Thoracic aorta (tissue), 2 donors: ENCODE data around the gene KLHL2. TPM values are rescaled to one million over a fixed set of nuclear protein-coding genes. Genes with fewer than 3 reads are reported as not detected.
"Not testable (repeated sequence)": the region's sequence is repeated elsewhere in the genome, so short reads cannot be mapped to it uniquely, and the experiment has no call there.

Experiments used
- ATAC-seq: fragments of 150-250 bp; one replicate; pipeline ENCODE4 v1.8.0; 2017; ENCODE audit warnings: low read depth; ENCODE audit not compliant: insufficient number of reproducible peaks, low FRiP score
- DNase-seq: peaks from one replicate; pipeline ENCODE4 v3.0.0-alpha.2; 2020; ENCODE audit warnings: low spot score
- H3K27ac ChIP-seq, 2 donors: fragments of 200-600 bp; sonication (generic); 1 replicate in 1 of 2; 2 replicates in 1 of 2; pipeline ENCODE4 v1.5.1; 2016; ENCODE audit warnings: mild to moderate bottlenecking in 2 of 2, moderate library complexity in 2 of 2
- H3K27me3 ChIP-seq: fragments of 200-600 bp; sonication (generic); replicated peaks from 2 replicates; pipeline ENCODE4 v1.6.0; 2016; ENCODE audit warnings: mild to moderate bottlenecking; ENCODE audit not compliant: insufficient read depth
- H3K36me3 ChIP-seq: fragments of 200-600 bp; sonication (generic); one replicate; pipeline ENCODE4 v1.5.1; 2016
- H3K4me1 ChIP-seq, 2 donors: fragments of 200-600 bp; sonication (generic); 1 replicate in 1 of 2; 2 replicates in 1 of 2; pipeline versions ENCODE4 v1.5.1 to v1.6.0; 2016; ENCODE audit warnings: low read depth in 2 of 2, mild to moderate bottlenecking in 1 of 2; ENCODE audit not compliant: control insufficient read depth in 1 of 2
- H3K4me3 ChIP-seq: fragments of 200-600 bp; sonication (generic); 2 replicates; pipeline ENCODE4 v1.5.1; 2016; ENCODE audit warnings: mild to moderate bottlenecking
- H3K9me3 ChIP-seq: fragments of 200-600 bp; sonication (generic); 2 replicates; pipeline ENCODE4 v1.5.1; 2016
- total RNA-seq, 2 donors: library from RNA; depleted of rRNA; stranded (reverse); fragments of >200 nt; gene quantifications; one replicate each; pipeline versions ENCODE4 v1.1.0 to v1.2.3, GENCODE V29; 2016
- TF ChIP-seq, protein P1 (sequence below): fragments of 200-600 bp; sonication (generic); IDR thresholded peaks from one replicate; pipeline ENCODE4 v1.5.1; 2019; ENCODE audit warnings: antibody characterized with exemption

KLHL2 gene
- total RNA-seq, 2 donors from 2014 or later, result 13.5 to 48.2 TPM

DNA sequence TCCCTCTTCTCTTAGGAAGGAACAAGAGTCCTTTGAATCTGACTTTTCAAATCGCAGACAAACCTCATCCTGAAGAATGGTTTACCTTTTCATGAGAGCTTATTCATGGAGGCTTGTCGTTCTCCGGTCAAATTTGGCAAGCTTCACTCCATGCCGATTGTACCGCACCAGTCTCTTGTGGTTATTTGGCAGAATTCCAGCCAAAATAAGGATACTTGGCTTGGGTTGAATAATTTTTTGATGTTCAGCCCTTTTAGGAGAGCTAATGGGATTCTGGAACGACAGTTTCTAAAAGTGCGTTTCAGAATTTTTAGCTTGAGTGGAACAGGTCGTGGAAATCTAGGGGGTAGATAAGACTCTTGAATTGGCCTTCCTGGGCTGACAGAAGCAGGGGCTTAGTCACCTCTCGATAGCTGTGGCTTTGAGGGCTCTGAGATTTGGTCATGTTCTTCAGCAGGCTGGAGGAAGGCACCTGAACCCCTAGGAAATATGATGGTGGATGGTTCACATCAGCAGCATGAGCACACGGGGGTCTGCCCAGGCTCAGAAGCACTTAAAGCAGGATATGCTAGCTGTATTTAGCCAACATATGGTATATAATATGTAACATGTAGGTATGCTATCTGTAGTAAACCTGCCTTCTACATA lies 1.5 kb downstream of the KLHL2 start:
- peak overlapping the region in 1 of 2 donors; percentile 6 for H3K27ac ChIP-seq
- no peaks in the 10 kb centered on the region for H3K27me3 ChIP-seq
- ATAC-seq, result no peak
- H3K9me3 ChIP-seq, result no peaks in the 10 kb centered on the region
- H3K4me3 ChIP-seq, result peak overlapping the region; percentile 92
- TF ChIP-seq, protein P1, sequence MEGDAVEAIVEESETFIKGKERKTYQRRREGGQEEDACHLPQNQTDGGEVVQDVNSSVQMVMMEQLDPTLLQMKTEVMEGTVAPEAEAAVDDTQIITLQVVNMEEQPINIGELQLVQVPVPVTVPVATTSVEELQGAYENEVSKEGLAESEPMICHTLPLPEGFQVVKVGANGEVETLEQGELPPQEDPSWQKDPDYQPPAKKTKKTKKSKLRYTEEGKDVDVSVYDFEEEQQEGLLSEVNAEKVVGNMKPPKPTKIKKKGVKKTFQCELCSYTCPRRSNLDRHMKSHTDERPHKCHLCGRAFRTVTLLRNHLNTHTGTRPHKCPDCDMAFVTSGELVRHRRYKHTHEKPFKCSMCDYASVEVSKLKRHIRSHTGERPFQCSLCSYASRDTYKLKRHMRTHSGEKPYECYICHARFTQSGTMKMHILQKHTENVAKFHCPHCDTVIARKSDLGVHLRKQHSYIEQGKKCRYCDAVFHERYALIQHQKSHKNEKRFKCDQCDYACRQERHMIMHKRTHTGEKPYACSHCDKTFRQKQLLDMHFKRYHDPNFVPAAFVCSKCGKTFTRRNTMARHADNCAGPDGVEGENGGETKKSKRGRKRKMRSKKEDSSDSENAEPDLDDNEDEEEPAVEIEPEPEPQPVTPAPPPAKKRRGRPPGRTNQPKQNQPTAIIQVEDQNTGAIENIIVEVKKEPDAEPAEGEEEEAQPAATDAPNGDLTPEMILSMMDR, result no peak
- peaks cover 14% of the 10 kb centered on the region in 2 donors for H3K4me1 ChIP-seq
- no peak for DNase-seq
- H3K36me3 ChIP-seq, result no peaks in the 10 kb centered on the region

GRCh38 chr4:165209796-165210195 lies 2.4 kb downstream of the KLHL2 start:
- Histone ChIP-seq H3K36me3 (no peaks in the 10 kb centered on the region), H3K4me1 (peaks cover 14 to 21% of the 10 kb centered on the region in 2 donors), H3K9me3 (no peaks in the 10 kb centered on the region), H3K27ac (no peak overlapping the region), H3K4me3 (no peak overlapping the region), H3K27me3 (no peaks in the 10 kb centered on the region)
- ATAC-seq (no peak), DNase-seq (no peak)
- TF ChIP-seq, protein P1, result no peak

DNA sequence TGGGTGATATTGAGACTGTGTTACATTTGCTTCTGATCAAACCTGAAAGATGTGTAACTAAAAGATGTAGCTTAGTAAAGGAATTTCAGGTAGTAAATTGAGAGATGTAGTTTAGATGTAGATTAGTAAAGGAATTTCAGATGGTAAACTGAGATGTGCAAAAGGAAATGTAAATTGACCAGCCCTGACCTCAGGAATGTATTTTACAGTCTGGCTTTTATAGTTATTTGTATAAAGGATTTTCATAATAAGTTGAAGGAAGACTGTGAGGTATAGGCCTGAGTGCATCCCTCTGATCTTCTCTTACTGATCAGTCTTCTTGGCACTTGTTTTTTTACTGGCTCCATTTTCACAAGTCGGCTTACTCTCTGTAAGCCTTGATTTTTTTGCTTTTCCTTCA lies 3.2 kb downstream of the KLHL2 start:
- Histone ChIP-seq H3K27me3 (no peaks in the 10 kb centered on the region), H3K36me3 (no peaks in the 10 kb centered on the region), H3K9me3 (no peaks in the 10 kb centered on the region), H3K4me3 (no peak overlapping the region), H3K27ac (no peak overlapping the region), H3K4me1 (peaks cover 17 to 29% of the 10 kb centered on the region in 2 donors)
- DNase-seq, result no peak
- ATAC-seq, result no peak
- TF ChIP-seq, protein P1, result no peak

DNA sequence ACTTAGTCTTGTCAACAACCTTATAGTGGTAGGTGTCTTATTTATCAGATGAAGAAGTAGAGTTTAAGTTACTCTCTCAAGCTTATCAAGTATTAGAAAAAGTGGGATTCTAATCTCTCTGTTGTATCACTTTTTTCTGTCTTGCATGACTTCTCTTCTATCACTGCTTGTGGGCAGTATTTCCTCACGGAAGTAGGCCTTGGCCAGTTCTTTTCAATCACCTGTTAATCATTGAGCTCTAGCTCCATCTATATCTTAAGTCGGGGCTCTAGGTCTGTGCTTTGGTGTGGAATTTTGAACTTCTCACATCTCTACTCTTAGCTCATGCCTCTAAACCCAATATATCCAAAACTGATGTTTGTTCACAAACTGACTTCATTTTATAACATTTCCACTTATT lies 5.3 kb downstream of the KLHL2 start:
- not testable (repeated sequence) for H3K4me3 ChIP-seq, H3K36me3 ChIP-seq, H3K27ac ChIP-seq, H3K9me3 ChIP-seq, ATAC-seq, H3K27me3 ChIP-seq, DNase-seq
- H3K4me1 ChIP-seq, result peaks cover 19 to 40% of the 10 kb centered on the region in 2 donors

GRCh38 chr4:165213404-165213803 lies 6.0 kb downstream of the KLHL2 start:
- peaks cover 19 to 40% of the 10 kb centered on the region in 2 donors for H3K4me1 ChIP-seq
- not testable (repeated sequence) for H3K27me3 ChIP-seq, ATAC-seq, H3K27ac ChIP-seq, DNase-seq, H3K4me3 ChIP-seq, H3K9me3 ChIP-seq, H3K36me3 ChIP-seq

- not testable (repeated sequence) for H3K9me3 ChIP-seq, H3K4me3 ChIP-seq, ATAC-seq, H3K27ac ChIP-seq, H3K27me3 ChIP-seq, H3K36me3 ChIP-seq, DNase-seq
- peaks cover 15 to 34% of the 10 kb centered on the region in 2 donors for H3K4me1 ChIP-seq
Measured at GRCh38 chr4:165213991-165214709, 6.8 kb downstream of the KLHL2 start.

GRCh38 chr4:165215034-165215751 lies 7.8 kb downstream of the KLHL2 start:
- H3K4me3 ChIP-seq, DNase-seq, H3K9me3 ChIP-seq, H3K36me3 ChIP-seq, H3K27me3 ChIP-seq: not testable (repeated sequence)
- Histone ChIP-seq H3K27ac (peak overlapping the region in 1 of 2 donors; percentile 38), H3K4me1 (peaks cover 9 to 33% of the 10 kb centered on the region in 2 donors)
- ATAC-seq, result peak; percentile 86

GRCh38 chr4:165215761-165216487 lies 8.6 kb downstream of the KLHL2 start:
- H3K27ac ChIP-seq, ATAC-seq, H3K4me3 ChIP-seq, H3K9me3 ChIP-seq, H3K36me3 ChIP-seq, H3K27me3 ChIP-seq, DNase-seq: not testable (repeated sequence)
- H3K4me1 ChIP-seq, result peaks cover 13 to 35% of the 10 kb centered on the region in 2 donors
